OCI-LY1 (cell line): ENCODE results near the gene CEBPG.

Source experiments
- EZH2 ChIP-seq: fragments of 200-600 bp; sonication (generic), shearing (Covaris generic); IDR thresholded peaks from 2 replicates; pipeline ENCODE4 v1.8.0; 2017; ENCODE audit warnings: borderline replicate concordance, mixed run types, mild to moderate bottlenecking, antibody characterized with exemption, low read length, moderate library complexity, mixed read lengths
- TF ChIP-seq, protein P1 (sequence below): fragments of 200-600 bp; sonication (generic), shearing (Covaris generic); IDR thresholded peaks from 2 replicates; pipeline ENCODE4 v1.5.1; 2017; ENCODE audit warnings: mild to moderate bottlenecking, antibody characterized with exemption, low read length, moderate library complexity, mixed read lengths

DNA sequence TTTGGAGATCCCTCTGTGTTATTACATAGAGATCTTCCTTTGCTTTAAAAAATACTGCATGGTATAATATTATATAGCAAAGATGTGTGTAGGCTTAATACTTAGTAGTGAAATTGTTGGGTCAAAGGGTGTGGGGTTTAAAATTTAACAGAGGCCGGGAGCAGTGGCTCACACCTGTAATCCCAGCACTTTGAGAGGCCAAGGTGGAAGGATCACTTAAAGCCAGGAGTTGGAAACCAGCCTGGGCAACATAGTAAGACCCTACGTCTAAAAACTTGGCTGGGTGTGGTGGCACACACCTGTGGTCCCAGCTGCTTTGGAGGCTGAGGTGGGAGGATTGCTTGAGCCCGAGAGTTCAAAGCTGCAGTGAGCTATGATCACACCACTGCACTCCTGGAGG, 48.9 kb upstream of the CEBPG start:
- TF ChIP-seq, protein P1, sequence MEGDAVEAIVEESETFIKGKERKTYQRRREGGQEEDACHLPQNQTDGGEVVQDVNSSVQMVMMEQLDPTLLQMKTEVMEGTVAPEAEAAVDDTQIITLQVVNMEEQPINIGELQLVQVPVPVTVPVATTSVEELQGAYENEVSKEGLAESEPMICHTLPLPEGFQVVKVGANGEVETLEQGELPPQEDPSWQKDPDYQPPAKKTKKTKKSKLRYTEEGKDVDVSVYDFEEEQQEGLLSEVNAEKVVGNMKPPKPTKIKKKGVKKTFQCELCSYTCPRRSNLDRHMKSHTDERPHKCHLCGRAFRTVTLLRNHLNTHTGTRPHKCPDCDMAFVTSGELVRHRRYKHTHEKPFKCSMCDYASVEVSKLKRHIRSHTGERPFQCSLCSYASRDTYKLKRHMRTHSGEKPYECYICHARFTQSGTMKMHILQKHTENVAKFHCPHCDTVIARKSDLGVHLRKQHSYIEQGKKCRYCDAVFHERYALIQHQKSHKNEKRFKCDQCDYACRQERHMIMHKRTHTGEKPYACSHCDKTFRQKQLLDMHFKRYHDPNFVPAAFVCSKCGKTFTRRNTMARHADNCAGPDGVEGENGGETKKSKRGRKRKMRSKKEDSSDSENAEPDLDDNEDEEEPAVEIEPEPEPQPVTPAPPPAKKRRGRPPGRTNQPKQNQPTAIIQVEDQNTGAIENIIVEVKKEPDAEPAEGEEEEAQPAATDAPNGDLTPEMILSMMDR = no peak
- no peak for TF ChIP-seq EZH2
